Activated naive CD8-positive, alpha-beta T cell treated with anti-CD3 and anti-CD28 coated beads, Interleukin-2, amount 50 U/mL, for 24 hours (primary cell): ENCODE measurements around the gene RTN4IP1.
"Not testable (repeated sequence)": the region's sequence is repeated elsewhere in the genome, so short reads cannot be mapped to it uniquely, and the experiment has no call there.

Source experiments
- ATAC-seq: fragments of 150-1000 bp; cut with Tn5 transposase; one replicate; pipeline ENCODE4 v1.10.0; 2021
- DNase-seq: peaks from one replicate; pipeline ENCODE4 v3.0.0; 2021
- H3K27ac Mint-ChIP-seq: one replicate; pipeline ENCODE4 v1.8.0; 2021; ENCODE audit warnings: mild to moderate bottlenecking, mixed read lengths
- H3K27me3 Mint-ChIP-seq: one replicate; pipeline ENCODE4 v1.8.0; 2021; ENCODE audit warnings: mixed read lengths
- H3K36me3 Mint-ChIP-seq: one replicate; pipeline ENCODE4 v1.8.0; 2021; ENCODE audit warnings: low read depth, mixed read lengths
- H3K4me1 Mint-ChIP-seq: one replicate; pipeline ENCODE4 v1.8.0; 2021; ENCODE audit warnings: mixed read lengths
- H3K4me3 Mint-ChIP-seq: one replicate; pipeline ENCODE4 v1.8.0; 2021; ENCODE audit warnings: mild to moderate bottlenecking, moderate library complexity, mixed read lengths
- H3K9me3 Mint-ChIP-seq: one replicate; pipeline ENCODE4 v1.8.0; 2021; ENCODE audit warnings: mixed read lengths

RTN4IP1 gene

GRCh38 chr6:106581468-106581867 lies 47.8 kb downstream of the RTN4IP1 start:
- Mint-ChIP-seq H3K27ac (no peak overlapping the region), H3K36me3 (peaks cover 4% of the 10 kb centered on the region), H3K27me3 (no peaks in the 10 kb centered on the region), H3K9me3 (no peaks in the 10 kb centered on the region), H3K4me3 (no peak overlapping the region), H3K4me1 (no peaks in the 10 kb centered on the region)
- ATAC-seq = no peak
- DNase-seq = no peak

GRCh38 chr6:106579281-106579680 lies 50.0 kb downstream of the RTN4IP1 start:
- peaks cover 9% of the 10 kb centered on the region for H3K4me1 Mint-ChIP-seq
- H3K27ac Mint-ChIP-seq = no peak overlapping the region
- no peak overlapping the region for H3K4me3 Mint-ChIP-seq
- H3K9me3 Mint-ChIP-seq = no peaks in the 10 kb centered on the region
- ATAC-seq (no peak), DNase-seq (no peak)
- no peaks in the 10 kb centered on the region for H3K27me3 Mint-ChIP-seq
- peaks cover 4% of the 10 kb centered on the region for H3K36me3 Mint-ChIP-seq

- Mint-ChIP-seq H3K4me3 (no peak overlapping the region), H3K4me1 (peaks cover 9% of the 10 kb centered on the region), H3K27ac (peak overlapping the region; percentile 65), H3K36me3 (peaks cover 7% of the 10 kb centered on the region), H3K9me3 (no peaks in the 10 kb centered on the region), H3K27me3 (no peaks in the 10 kb centered on the region)
- no peak for DNase-seq
- peak; percentile 24 for ATAC-seq
These were observed 54.4 kb downstream of the RTN4IP1 start for GRCh38 chr6:106574741-106575458.

- Mint-ChIP-seq H3K4me3 (no peak overlapping the region), H3K9me3 (no peaks in the 10 kb centered on the region), H3K36me3 (peaks cover 13% of the 10 kb centered on the region), H3K27me3 (no peaks in the 10 kb centered on the region), H3K27ac (no peak overlapping the region), H3K4me1 (peaks cover 14% of the 10 kb centered on the region)
- no peak for ATAC-seq
- no peak for DNase-seq
These were observed 56.3 kb downstream of the RTN4IP1 start for GRCh38 chr6:106572875-106573585.

- H3K9me3 Mint-ChIP-seq = no peaks in the 10 kb centered on the region
- peaks cover 13% of the 10 kb centered on the region for H3K36me3 Mint-ChIP-seq
- ATAC-seq (no peak), DNase-seq (no peak)
- H3K4me1 Mint-ChIP-seq = peaks cover 14% of the 10 kb centered on the region
- H3K27ac Mint-ChIP-seq = no peak overlapping the region
- no peaks in the 10 kb centered on the region for H3K27me3 Mint-ChIP-seq
- H3K4me3 Mint-ChIP-seq = no peak overlapping the region
These were observed 56.9 kb downstream of the RTN4IP1 start for GRCh38 chr6:106572436-106572835.

- Mint-ChIP-seq H3K9me3 (no peaks in the 10 kb centered on the region), H3K4me1 (peaks cover 6% of the 10 kb centered on the region), H3K4me3 (no peak overlapping the region), H3K36me3 (peaks cover 28% of the 10 kb centered on the region), H3K27ac (no peak overlapping the region), H3K27me3 (no peaks in the 10 kb centered on the region)
- DNase-seq (no peak), ATAC-seq (no peak)
These were observed 59.9 kb downstream of the RTN4IP1 start for GRCh38 chr6:106569428-106569827.

GRCh38 chr6:106568530-106568929 lies 60.8 kb downstream of the RTN4IP1 start:
- peaks cover 35% of the 10 kb centered on the region for H3K36me3 Mint-ChIP-seq
- H3K4me3 Mint-ChIP-seq = no peak overlapping the region
- H3K27ac Mint-ChIP-seq = peak overlapping the region; percentile 29
- ATAC-seq (no peak), DNase-seq (no peak)
- H3K27me3 Mint-ChIP-seq = no peaks in the 10 kb centered on the region
- no peaks in the 10 kb centered on the region for H3K9me3 Mint-ChIP-seq
- H3K4me1 Mint-ChIP-seq = peaks cover 6% of the 10 kb centered on the region

- Mint-ChIP-seq H3K27ac (no peak overlapping the region), H3K4me1 (peaks cover 29% of the 10 kb centered on the region), H3K27me3 (no peaks in the 10 kb centered on the region), H3K9me3 (no peaks in the 10 kb centered on the region), H3K36me3 (peaks cover 38% of the 10 kb centered on the region), H3K4me3 (no peak overlapping the region)
- no peak for DNase-seq
- ATAC-seq = no peak
These were observed 64.8 kb downstream of the RTN4IP1 start for GRCh38 chr6:106564476-106564875.

- Mint-ChIP-seq H3K27me3 (no peaks in the 10 kb centered on the region), H3K4me1 (peaks cover 28% of the 10 kb centered on the region), H3K4me3 (no peak overlapping the region), H3K9me3 (no peaks in the 10 kb centered on the region), H3K36me3 (peaks cover 42% of the 10 kb centered on the region), H3K27ac (no peak overlapping the region)
- ATAC-seq = no peak
- no peak for DNase-seq
These were observed 65.7 kb downstream of the RTN4IP1 start for GRCh38 chr6:106563614-106564013.

GRCh38 chr6:106561686-106562405 lies 67.5 kb downstream of the RTN4IP1 start:
- no peaks in the 10 kb centered on the region for H3K27me3 Mint-ChIP-seq
- ATAC-seq (no peak), DNase-seq (no peak)
- no peak overlapping the region for H3K4me3 Mint-ChIP-seq
- peaks cover 46% of the 10 kb centered on the region for H3K36me3 Mint-ChIP-seq
- H3K9me3 Mint-ChIP-seq = no peaks in the 10 kb centered on the region
- peaks cover 24% of the 10 kb centered on the region for H3K4me1 Mint-ChIP-seq
- H3K27ac Mint-ChIP-seq = peak overlapping the region; percentile 23

GRCh38 chr6:106560996-106561685 lies 68.2 kb downstream of the RTN4IP1 start:
- Mint-ChIP-seq H3K9me3 (no peaks in the 10 kb centered on the region), H3K36me3 (peaks cover 43% of the 10 kb centered on the region), H3K27me3 (no peaks in the 10 kb centered on the region), H3K4me3 (no peak overlapping the region), H3K27ac (peak overlapping the region; percentile 23), H3K4me1 (peaks cover 24% of the 10 kb centered on the region)
- DNase-seq (no peak), ATAC-seq (peak; percentile 77)

- DNase-seq, H3K4me3 Mint-ChIP-seq, H3K9me3 Mint-ChIP-seq, H3K27ac Mint-ChIP-seq, H3K27me3 Mint-ChIP-seq: not testable (repeated sequence)
- Mint-ChIP-seq H3K36me3 (peaks cover 39% of the 10 kb centered on the region), H3K4me1 (peaks cover 24% of the 10 kb centered on the region)
- ATAC-seq = peak; percentile 20
These were observed 69.6 kb downstream of the RTN4IP1 start for GRCh38 chr6:106559659-106560058.

GRCh38 chr6:106558364-106558763 lies 70.9 kb downstream of the RTN4IP1 start:
- Mint-ChIP-seq H3K9me3 (no peaks in the 10 kb centered on the region), H3K36me3 (peaks cover 41% of the 10 kb centered on the region)

GRCh38 chr6:106557837-106558236 lies 71.5 kb downstream of the RTN4IP1 start:
- H3K27me3 Mint-ChIP-seq = no peaks in the 10 kb centered on the region
- no peak for DNase-seq
- H3K4me3 Mint-ChIP-seq = no peak overlapping the region
- H3K4me1 Mint-ChIP-seq = peaks cover 35% of the 10 kb centered on the region
- H3K27ac Mint-ChIP-seq = no peak overlapping the region
- ATAC-seq = no peak
- peaks cover 47% of the 10 kb centered on the region for H3K36me3 Mint-ChIP-seq
- no peaks in the 10 kb centered on the region for H3K9me3 Mint-ChIP-seq

More at GRCh38 chr6:106558364-106558763, 70.9 kb downstream of the RTN4IP1 start:
- H3K27ac Mint-ChIP-seq = no peak overlapping the region
- no peak overlapping the region for H3K4me3 Mint-ChIP-seq
- DNase-seq (no peak), ATAC-seq (no peak)
- no peaks in the 10 kb centered on the region for H3K27me3 Mint-ChIP-seq
- H3K4me1 Mint-ChIP-seq = peaks cover 29% of the 10 kb centered on the region
